H54 (cell line): ENCODE measurements around the gene ASPDH.

Experiments used
- DNase-seq: peaks from one replicate; pipeline ENCODE4 v3.0.0; 2011; ENCODE audit warnings: low spot score, mixed read lengths; ENCODE audit not compliant: insufficient read length
- FAIRE-seq: peaks from 3 replicates; lab custom pipeline; 2011; peaks lifted over from hg19 to GRCh38; lab: Jason Lieb, UNC
- POLR2A ChIP-seq: IDR thresholded peaks from 2 replicates; pipeline ENCODE4 v1.6.1; 2011; ENCODE audit warnings: low read depth, mild to moderate bottlenecking, low read length

ASPDH gene

DNA sequence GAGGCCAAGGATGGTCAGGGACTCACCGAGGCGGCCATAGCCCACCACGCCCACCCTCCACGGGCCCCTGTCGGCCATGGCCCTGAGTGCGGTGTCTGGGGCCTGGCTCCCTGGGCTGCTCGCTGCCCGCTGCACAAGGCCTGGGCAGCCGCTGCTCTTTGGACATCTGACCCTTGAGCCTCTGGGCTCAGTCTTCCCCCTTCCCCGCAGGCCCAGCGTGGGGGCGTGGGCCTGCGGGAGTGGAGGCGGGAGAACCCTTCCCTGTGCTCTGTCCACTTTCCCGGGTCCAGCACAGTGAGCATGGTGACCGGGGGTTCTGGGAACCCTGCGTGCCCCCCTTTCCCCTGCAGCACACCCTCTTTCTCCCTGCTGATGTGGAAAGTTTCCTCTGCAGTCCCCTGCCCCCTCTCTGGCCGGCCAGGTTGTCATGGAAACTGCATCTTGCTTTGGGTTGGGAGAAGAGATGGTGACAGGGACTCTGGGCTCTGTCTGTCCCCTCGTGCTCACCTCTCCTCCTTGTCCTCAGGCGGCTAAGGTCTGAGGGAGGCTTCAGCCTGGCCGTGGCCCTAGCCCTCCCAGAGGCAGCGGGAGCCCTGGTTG is at the start of gene ASPDH:
ASPDH (minus strand) TSS at position 168 of the 600 bp plus-strand sequence; CDS start at position 78, 90 bp downstream.
- FAIRE-seq (no peak), DNase-seq (no peak)
- no peak for TF ChIP-seq POLR2A

DNA sequence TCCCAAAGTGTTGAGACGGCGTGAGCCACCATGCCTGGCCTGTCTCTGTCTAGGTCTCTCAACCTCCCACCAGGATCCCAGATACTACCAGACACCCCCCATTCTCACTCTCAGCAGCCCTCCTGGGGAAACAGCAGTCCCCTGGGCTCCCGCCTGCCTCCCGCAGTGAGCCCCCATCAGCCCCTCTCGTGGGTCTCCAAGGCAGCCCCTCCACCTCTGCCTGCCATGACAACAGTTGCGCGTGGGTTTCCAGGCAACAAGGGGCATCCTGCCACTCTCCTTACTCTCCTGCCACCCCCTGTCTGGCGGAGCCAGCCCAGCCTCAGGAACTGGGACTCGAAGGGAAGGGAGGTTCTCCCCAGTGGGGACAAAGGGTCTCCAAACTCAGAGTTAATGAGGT is 49.3 kb upstream of the ASPDH start:
- no peak for TF ChIP-seq POLR2A
- DNase-seq (no peak), FAIRE-seq (no peak)

- no peak for DNase-seq
- TF ChIP-seq POLR2A, result no peak
- FAIRE-seq, result no peak
These were observed 48.6 kb upstream of the ASPDH start for GRCh38 chr19:50562329-50562728.

GRCh38 chr19:50559636-50560035 is 45.9 kb upstream of the ASPDH start:
- TF ChIP-seq POLR2A, result no peak
- FAIRE-seq, result no peak
- DNase-seq, result no peak

- TF ChIP-seq POLR2A, result no peak
- no peak for FAIRE-seq
- no peak for DNase-seq
These were observed 44.7 kb upstream of the ASPDH start for GRCh38 chr19:50558449-50558848.

- TF ChIP-seq POLR2A, result no peak
- FAIRE-seq (no peak), DNase-seq (no peak)
These were observed 44.3 kb upstream of the ASPDH start for GRCh38 chr19:50558039-50558438.

DNA sequence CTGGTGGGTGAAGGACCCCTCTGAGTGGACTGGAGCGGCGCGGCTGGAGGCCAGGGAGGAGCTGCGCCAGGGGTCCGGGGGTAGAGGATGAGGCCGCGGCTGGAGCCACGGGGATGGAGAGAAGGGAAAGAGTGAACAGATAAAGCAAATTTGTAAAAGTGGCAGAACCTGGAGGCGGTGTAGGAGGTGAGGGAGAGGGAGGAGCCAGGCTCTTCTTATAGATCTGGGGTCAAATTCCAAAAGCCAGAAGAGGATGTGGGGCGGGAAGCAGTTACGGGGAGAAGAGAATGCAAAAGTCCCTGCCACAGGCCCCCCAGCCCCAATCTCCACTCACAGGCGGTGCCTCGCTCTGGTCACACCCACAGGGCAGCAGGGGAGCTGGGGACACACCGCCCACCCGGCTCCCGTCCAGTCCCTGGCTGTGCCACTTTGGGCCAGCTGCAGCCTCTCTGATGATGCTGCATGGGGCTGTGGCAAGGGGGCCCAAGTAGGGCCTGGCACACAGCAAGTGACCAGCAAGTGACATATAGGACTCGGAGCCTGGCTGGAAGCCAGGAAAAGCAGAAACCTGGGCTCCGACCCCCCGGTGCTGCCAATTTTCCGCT is 43.4 kb upstream of the ASPDH start:
- TF ChIP-seq POLR2A, result no peak
- FAIRE-seq, result no peak
- DNase-seq, result no peak

GRCh38 chr19:50556282-50557008 is 42.7 kb upstream of the ASPDH start:
- no peak for TF ChIP-seq POLR2A
- FAIRE-seq (no peak), DNase-seq (peak; percentile 99)

GRCh38 chr19:50555450-50556281 is 42.0 kb upstream of the ASPDH start:
- DNase-seq (no peak), FAIRE-seq (no peak)
- no peak for TF ChIP-seq POLR2A

- no peak for TF ChIP-seq POLR2A
- no peak for DNase-seq
- FAIRE-seq, result no peak
These were observed 41.3 kb upstream of the ASPDH start for GRCh38 chr19:50555033-50555432.

GRCh38 chr19:50554212-50554611 is 40.5 kb upstream of the ASPDH start:
- no peak for FAIRE-seq
- no peak for TF ChIP-seq POLR2A
- no peak for DNase-seq

GRCh38 chr19:50553134-50553703 is 39.5 kb upstream of the ASPDH start:
- no peak for TF ChIP-seq POLR2A
- FAIRE-seq, result no peak
- no peak for DNase-seq

DNA sequence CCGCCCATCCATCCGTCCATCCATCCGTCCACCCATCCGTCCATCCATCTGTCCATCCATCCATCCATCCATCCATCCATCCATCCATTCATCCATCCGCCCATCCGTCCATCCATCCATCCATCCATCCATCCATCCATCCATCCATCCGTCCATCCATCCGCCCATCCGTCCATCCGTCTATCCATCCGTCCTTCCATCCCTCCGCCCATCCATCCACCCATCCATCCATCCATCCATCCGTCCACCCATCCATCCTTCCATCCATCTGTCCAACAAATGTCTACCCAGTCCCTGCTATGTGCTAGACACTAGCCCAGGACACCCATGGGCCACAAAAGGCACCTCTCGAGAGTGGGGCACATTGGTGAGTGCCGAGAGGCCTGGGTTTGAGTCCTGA is 38.8 kb upstream of the ASPDH start:
- FAIRE-seq (no peak), DNase-seq (no peak)
- TF ChIP-seq POLR2A, result no peak
